Activated naive CD4-positive, alpha-beta T cell (primary cell): ENCODE results near the gene SS18L1.

Experiments used
- DNase-seq, 4 experiments: peaks; one replicate each; lab custom pipeline; 2025; lab: John Stamatoyannopoulos, UW

Gene SS18L1

GRCh38 chr20:62210496-62210855 lies 66.9 kb downstream of the SS18L1 start:
- no peak for DNase-seq

GRCh38 chr20:62211216-62211615 lies 67.6 kb downstream of the SS18L1 start:
- DNase-seq, result no peak

GRCh38 chr20:62211769-62212288 lies 68.3 kb downstream of the SS18L1 start:
- no peak for DNase-seq

- DNase-seq, result no peak
Measured at GRCh38 chr20:62212299-62212698, 68.7 kb downstream of the SS18L1 start.

- DNase-seq, result no peak
Measured at GRCh38 chr20:62214067-62214466, 70.5 kb downstream of the SS18L1 start.

GRCh38 chr20:62215020-62215990 lies 71.7 kb downstream of the SS18L1 start:
- DNase-seq, result no peak

GRCh38 chr20:62215991-62216635 lies 72.5 kb downstream of the SS18L1 start:
- DNase-seq, result no peak

- DNase-seq, result no peak
Measured at GRCh38 chr20:62216636-62217566, 73.3 kb downstream of the SS18L1 start.

- DNase-seq, result no peak
Measured at GRCh38 chr20:62217913-62218773, 74.6 kb downstream of the SS18L1 start.

- DNase-seq, result no peak
Measured at GRCh38 chr20:62219101-62219991, 75.8 kb downstream of the SS18L1 start.

GRCh38 chr20:62219992-62220665 lies 76.6 kb downstream of the SS18L1 start, which contains the start of gene HRH3:
Gene HRH3, minus strand, starts transcription at chr20:62220278. Its CDS starts 308 bp downstream, at chr20:62219970.
- DNase-seq, result peak in 2 of 4 experiments; percentile 19 to 35

- DNase-seq, result no peak
Measured at GRCh38 chr20:62220666-62221568, 77.3 kb downstream of the SS18L1 start.

GRCh38 chr20:62222266-62222850 lies 78.8 kb downstream of the SS18L1 start:
- no peak for DNase-seq

- no peak for DNase-seq
Measured at GRCh38 chr20:62222972-62223371, 79.4 kb downstream of the SS18L1 start.

- no peak for DNase-seq
Measured at GRCh38 chr20:62223571-62223970, 80.0 kb downstream of the SS18L1 start.

- no peak for DNase-seq
Measured at GRCh38 chr20:62224113-62224855, 80.7 kb downstream of the SS18L1 start.

- no peak for DNase-seq
Measured at GRCh38 chr20:62225026-62225425, 81.5 kb downstream of the SS18L1 start.
